SK-N-MC (cell line): Measurements from ENCODE around the gene CPM.

ENCODE experiments used
- DNase-seq: peaks from one replicate; pipeline ENCODE4 v3.0.0-alpha.2; 2011; ENCODE audit warnings: low read depth, low spot score
- H3K27ac ChIP-seq: fragments of 200-600 bp; sonication (generic); 2 replicates; pipeline ENCODE4 v1.5.1; 2016; ENCODE audit warnings: mixed run types
- H3K36me3 ChIP-seq: fragments of 200-600 bp; sonication (generic); 2 replicates; pipeline ENCODE4 v1.6.1; 2017; ENCODE audit warnings: antibody characterized with exemption, low read length, mixed read lengths; ENCODE audit not compliant: insufficient read depth
- H3K4me3 ChIP-seq: fragments of 200-600 bp; sonication (generic); 2 replicates; pipeline ENCODE4 v1.5.1; 2016
- H3K9ac ChIP-seq: fragments of 200-600 bp; sonication (generic); 2 replicates; pipeline ENCODE4 v1.8.0; 2017; ENCODE audit warnings: mixed run types, mixed read lengths; ENCODE audit not compliant: insufficient read length
- H3K9me3 ChIP-seq: fragments of 200-600 bp; sonication (generic); 2 replicates; pipeline ENCODE4 v1.6.1; 2017; ENCODE audit warnings: low read depth, mild to moderate bottlenecking, antibody characterized with exemption, low read length, moderate library complexity, mixed read lengths
- EZH2 ChIP-seq: fragments of 200-600 bp; sonication (generic); IDR thresholded peaks from one replicate; pipeline ENCODE4 v1.6.1; 2017; ENCODE audit warnings: antibody characterized with exemption
- FOXP2 ChIP-seq: optimal IDR thresholded peaks from 2 replicates; pipeline ENCODE3; 2011; ENCODE audit warnings: mild to moderate bottlenecking, moderate library complexity; ENCODE audit not compliant: insufficient read depth; ENCODE audit errors: extremely low read length, control extremely low read depth
- POLR2AphosphoS5 ChIP-seq: IDR thresholded peaks from 2 replicates; pipeline ENCODE4 v1.6.1; 2012; ENCODE audit warnings: mild to moderate bottlenecking, low read depth, low read length, borderline replicate concordance

Gene CPM

DNA sequence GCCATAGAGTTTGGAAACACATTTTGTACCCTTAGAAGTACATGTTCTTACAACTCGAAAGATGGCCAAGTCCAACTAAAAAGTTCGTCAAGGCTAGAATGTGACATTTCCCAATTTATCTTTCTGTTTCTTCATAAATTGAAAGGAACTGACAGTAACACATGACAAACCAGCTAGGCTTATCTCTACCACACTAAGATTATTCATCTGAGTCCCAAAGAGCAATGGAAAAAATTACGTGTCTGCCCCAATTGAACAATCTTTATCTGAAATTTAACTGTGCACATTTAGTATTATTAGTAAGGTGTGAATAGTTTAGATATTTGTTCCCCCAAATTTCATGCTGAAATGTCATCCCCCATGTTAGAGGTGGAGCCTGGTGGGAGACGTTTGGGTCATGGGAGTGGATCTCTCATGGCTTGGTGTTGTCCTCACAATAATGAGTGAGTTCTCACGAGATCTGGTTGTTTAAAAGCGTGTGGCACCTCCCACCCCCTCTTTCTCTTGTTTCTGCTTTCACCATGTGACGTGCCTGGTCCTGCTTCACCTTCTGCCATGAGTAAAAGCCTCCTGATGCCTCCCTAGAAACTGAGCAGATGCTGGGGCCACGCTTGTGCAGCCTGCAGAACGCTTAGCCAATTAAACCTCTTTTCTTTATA is 13.3 kb downstream of the CPM start:
- Histone ChIP-seq H3K27ac (no peak overlapping the region), H3K36me3 (no peaks in the 10 kb centered on the region), H3K4me3 (no peak overlapping the region)

DNA sequence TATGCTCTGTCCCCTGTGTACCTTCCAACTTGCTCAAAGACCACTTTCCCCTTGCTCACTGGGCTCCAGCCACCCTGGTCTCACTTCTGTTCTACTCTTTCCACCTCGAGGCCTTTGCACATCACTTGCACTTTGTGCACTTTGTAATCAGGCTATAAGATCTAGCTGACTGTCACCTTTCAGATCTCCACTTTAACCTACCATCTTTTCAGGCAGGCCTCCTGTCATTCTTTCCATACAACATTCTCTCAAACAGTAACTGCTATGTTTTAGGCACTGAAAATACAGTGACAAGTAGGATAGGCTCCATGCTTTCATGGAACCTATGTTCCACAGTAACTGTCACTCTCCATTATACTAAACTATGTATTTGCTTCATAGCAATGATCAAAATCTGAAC is 14.0 kb downstream of the CPM start:
- Histone ChIP-seq H3K9ac (no peak overlapping the region), H3K4me3 (no peak overlapping the region), H3K36me3 (no peaks in the 10 kb centered on the region), H3K27ac (no peak overlapping the region), H3K9me3 (no peaks in the 10 kb centered on the region)
- DNase-seq = no peak
- TF ChIP-seq EZH2 (no peak), FOXP2 (no peak), POLR2AphosphoS5 (no peak)

More for the DNA sequence above, 13.3 kb downstream of the CPM start:
- no peak for TF ChIP-seq POLR2AphosphoS5
- no peak for TF ChIP-seq EZH2
- TF ChIP-seq FOXP2 = no peak
- H3K9me3 ChIP-seq = no peaks in the 10 kb centered on the region
- no peak overlapping the region for H3K9ac ChIP-seq
- DNase-seq = no peak

DNA sequence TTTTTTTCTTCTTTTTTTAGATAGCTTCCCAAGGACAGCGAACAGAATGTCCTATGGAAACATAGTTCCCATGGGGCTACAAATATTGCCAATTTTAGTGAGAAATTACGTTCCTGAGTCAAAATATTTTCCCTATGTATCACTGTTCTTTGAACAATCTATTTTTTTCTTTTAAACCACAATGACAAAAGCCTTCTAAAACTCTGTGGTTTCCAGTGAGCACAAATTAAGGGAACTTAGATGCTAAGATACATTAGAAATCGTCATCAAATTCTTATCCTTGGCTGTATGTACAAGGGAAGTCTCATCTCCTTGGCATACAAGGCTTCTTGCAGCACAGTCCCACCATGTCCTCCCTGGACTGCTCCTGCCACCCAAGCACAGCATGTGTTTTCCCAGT is 17.9 kb downstream of the CPM start:
- Histone ChIP-seq H3K9ac (no peak overlapping the region), H3K9me3 (no peaks in the 10 kb centered on the region), H3K36me3 (no peaks in the 10 kb centered on the region), H3K27ac (no peak overlapping the region), H3K4me3 (no peak overlapping the region)
- TF ChIP-seq POLR2AphosphoS5 (no peak), EZH2 (no peak), FOXP2 (no peak)
- DNase-seq = no peak

DNA sequence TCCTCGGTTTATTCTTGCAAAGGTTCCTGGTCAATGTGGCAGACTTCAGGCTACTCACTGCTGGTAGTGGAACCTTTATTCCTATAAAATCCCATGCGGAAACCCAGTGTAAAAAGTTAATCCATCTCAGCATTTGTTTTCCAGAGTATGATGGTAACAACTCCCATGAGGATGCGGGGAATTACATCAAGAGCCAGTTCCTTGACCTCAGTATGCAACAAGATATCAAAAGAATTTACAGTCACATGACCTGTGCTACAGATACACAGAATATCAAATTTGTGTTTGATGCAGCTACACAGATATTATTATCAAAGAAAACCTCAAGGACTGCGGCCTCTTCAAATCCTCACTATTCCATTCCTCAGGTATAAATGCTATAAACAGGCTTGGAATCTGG is 19.3 kb downstream of the CPM start:
- TF ChIP-seq FOXP2 (no peak), EZH2 (no peak), POLR2AphosphoS5 (no peak)
- Histone ChIP-seq H3K9me3 (no peaks in the 10 kb centered on the region), H3K36me3 (no peaks in the 10 kb centered on the region), H3K27ac (no peak overlapping the region), H3K4me3 (no peak overlapping the region), H3K9ac (no peak overlapping the region)
- DNase-seq = no peak

DNA sequence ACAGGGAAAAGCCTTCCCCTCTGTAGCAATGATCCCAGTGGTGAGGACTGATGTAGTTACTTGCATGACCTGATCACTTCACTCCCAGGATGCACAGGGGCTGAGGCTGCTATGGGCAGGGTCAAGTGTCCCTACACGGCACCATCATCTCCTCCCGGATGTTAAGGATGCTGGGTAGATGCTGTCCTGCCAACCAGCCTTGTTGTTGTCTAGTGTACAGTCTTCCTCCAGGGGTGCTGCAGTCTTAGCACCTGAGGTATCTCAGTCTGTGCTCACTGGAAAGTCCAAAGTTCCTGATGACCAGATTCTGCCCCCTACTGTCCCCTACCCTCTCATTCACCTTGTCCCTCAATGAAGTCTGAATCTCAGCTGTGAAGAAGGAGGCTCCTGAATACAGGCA is 20.1 kb downstream of the CPM start:
- DNase-seq = no peak
- no peaks in the 10 kb centered on the region for H3K9me3 ChIP-seq
- TF ChIP-seq POLR2AphosphoS5 (no peak), FOXP2 (no peak), EZH2 (no peak)
- H3K9ac ChIP-seq = no peak overlapping the region
- no peak overlapping the region for H3K4me3 ChIP-seq
- H3K27ac ChIP-seq = no peak overlapping the region
- no peaks in the 10 kb centered on the region for H3K36me3 ChIP-seq

DNA sequence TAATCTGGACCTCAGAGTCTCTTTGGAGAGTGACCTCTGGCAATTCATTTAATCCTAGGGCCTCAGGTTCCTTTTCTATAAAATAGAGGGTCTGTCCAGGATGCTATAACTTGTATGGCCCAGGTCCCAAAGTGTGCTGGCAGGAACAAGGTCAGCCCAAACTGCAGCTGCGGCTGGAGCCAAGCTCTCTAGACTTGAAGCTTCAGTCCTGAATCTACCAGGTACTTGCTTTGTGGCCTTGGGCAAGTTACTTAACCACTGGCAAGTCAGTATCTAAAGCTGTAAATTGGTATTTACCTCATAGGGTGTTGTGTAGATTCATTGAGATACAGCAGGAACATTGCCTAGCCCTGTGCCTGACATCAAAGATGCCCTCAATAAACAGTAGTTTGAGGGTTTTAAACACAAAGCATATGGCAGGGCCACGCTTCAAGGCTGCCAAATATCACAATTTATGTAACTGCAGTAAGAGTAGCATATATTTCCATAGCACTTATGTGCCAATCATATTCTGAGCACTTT is 21.7 kb downstream of the CPM start:
- no peak overlapping the region for H3K9ac ChIP-seq
- no peaks in the 10 kb centered on the region for H3K9me3 ChIP-seq
- H3K4me3 ChIP-seq = no peak overlapping the region
- no peak for TF ChIP-seq FOXP2
- no peak for TF ChIP-seq EZH2
- TF ChIP-seq POLR2AphosphoS5 = no peak
- H3K27ac ChIP-seq = no peak overlapping the region
- H3K36me3 ChIP-seq = no peaks in the 10 kb centered on the region
- DNase-seq = no peak

DNA sequence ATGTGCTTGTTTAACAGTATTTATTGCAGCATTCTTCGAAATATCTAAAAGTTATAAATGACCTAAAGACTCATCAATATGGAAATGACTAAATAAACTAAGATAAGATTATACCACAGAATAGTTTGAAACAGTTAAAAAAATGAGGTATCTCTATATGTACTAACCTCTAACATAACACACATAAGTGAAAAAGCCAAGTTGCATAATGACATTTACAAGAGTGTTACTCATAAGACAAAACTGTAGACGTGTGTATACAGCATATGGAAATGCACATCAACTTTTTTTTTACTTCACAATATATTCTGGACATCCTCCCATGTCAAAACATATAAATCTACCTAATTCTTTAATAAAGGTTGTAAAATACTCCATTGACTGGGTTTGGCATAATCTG is 22.8 kb downstream of the CPM start:
- Histone ChIP-seq H3K9me3 (no peaks in the 10 kb centered on the region), H3K27ac (no peak overlapping the region), H3K9ac (no peak overlapping the region), H3K36me3 (no peaks in the 10 kb centered on the region), H3K4me3 (no peak overlapping the region)
- DNase-seq = no peak
- no peak for TF ChIP-seq EZH2
- no peak for TF ChIP-seq FOXP2
- no peak for TF ChIP-seq POLR2AphosphoS5

DNA sequence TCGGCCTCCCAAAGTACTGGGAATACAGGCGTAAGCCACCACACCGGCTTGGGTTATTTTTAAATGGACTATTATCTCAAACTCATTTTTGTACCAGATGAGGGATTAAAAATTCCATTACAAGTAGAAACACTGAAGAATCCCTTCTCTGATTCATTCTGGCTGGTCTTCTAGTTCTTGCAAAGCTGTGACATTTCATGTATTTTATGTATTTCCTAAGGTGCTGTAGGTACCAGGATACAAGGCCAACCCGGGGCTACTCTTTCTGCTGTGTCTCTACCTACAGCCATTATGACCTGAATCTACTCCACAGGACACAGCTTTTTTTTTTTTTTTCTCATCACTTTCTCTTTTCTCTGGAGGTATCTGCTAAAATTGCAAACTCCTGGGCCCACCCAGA is 24.9 kb downstream of the CPM start:
- H3K9ac ChIP-seq = no peak overlapping the region
- H3K27ac ChIP-seq = no peak overlapping the region; the same call in 1 of the 2 replicates
- H3K9me3 ChIP-seq = no peaks in the 10 kb centered on the region
- H3K36me3 ChIP-seq = no peaks in the 10 kb centered on the region
- DNase-seq = no peak
- H3K4me3 ChIP-seq = no peak overlapping the region
- TF ChIP-seq EZH2 (no peak), FOXP2 (no peak), POLR2AphosphoS5 (no peak)

DNA sequence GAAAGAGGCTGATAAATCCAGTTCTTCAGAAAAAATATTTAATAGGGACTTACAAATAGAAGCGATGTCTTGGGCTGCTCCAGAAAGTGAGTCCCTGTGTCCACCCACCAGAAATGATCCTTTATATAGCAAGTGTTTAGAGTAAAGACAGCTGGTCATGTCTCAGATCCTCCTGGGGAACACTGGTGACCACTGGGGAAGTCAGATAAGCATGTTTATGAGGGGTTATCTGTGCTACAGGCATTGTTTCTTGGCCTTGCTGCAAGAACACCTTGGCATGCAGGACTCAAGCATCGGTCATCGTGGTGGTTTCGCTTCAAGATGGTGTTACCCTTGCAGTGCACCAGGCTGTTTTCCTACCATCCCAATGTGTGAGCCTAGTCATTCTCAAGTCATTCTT is 27.2 kb downstream of the CPM start:
- H3K9ac ChIP-seq = no peak overlapping the region
- DNase-seq = no peak
- H3K4me3 ChIP-seq = no peak overlapping the region

More for the DNA sequence above, 27.2 kb downstream of the CPM start:
- no peaks in the 10 kb centered on the region for H3K36me3 ChIP-seq
- no peak for TF ChIP-seq FOXP2
- no peak for TF ChIP-seq EZH2
- TF ChIP-seq POLR2AphosphoS5 = no peak
- no peak overlapping the region for H3K27ac ChIP-seq
- H3K9me3 ChIP-seq = no peaks in the 10 kb centered on the region
